Panc1 (cell line): ENCODE measurements around the gene ARHGAP20. TPM values are rescaled to one million over a fixed set of nuclear protein-coding genes. Genes with fewer than 3 reads are reported as not detected.

Source experiments
- ATAC-seq: fragments of 200-7000 bp; cut with Tn5 transposase; 2 replicates; pipeline ENCODE4 v1.9.1; 2020; ENCODE audit warnings: mild to moderate bottlenecking, moderate library complexity
- BruUV-seq: library from RNA; stranded (reverse); fragments of 400-500 nt; replicated peaks from 2 replicates; lab custom pipeline; 2021; lab: Mats Ljungman, UMichigan
- CTCF ChIA-PET: fragments of 300-600 bp; sonication (Branson Sonifier 250); formaldehyde crosslinking; loops from one replicate; lab custom pipeline; 2022; ENCODE audit warnings: antibody characterized with exemption; lab: Charles Lee
- POLR2A ChIA-PET: fragments of 300-600 bp; sonication (Branson Sonifier 250); formaldehyde crosslinking; loops from one replicate; lab custom pipeline; 2022; ENCODE audit warnings: antibody characterized with exemption; lab: Charles Lee
- DNase-seq: peaks from one replicate; pipeline ENCODE4 v3.0.0-alpha.2; 2010; ENCODE audit warnings: low read depth, low spot score
- H3K27ac ChIP-seq: 2 replicates; pipeline ENCODE4 v1.5.1; 2011; ENCODE audit warnings: mild to moderate bottlenecking, low read length, inconsistent platforms
- H3K27me3 ChIP-seq: fragments of 200-500 bp; sonication (Bioruptor generic); 2 replicates; pipeline ENCODE4 v1.6.0; 2014; ENCODE audit warnings: low read length, inconsistent platforms; ENCODE audit not compliant: control insufficient read depth, insufficient read depth
- H3K36me3 ChIP-seq: fragments of 200-500 bp; sonication (Bioruptor generic); 2 replicates; pipeline ENCODE4 v1.5.1; 2014; ENCODE audit warnings: inconsistent platforms, mild to moderate bottlenecking, low read length, moderate library complexity; ENCODE audit not compliant: control insufficient read depth, insufficient read depth
- H3K4me1 ChIP-seq: 2 replicates; pipeline ENCODE4 v1.5.1; 2011; ENCODE audit warnings: inconsistent platforms, mild to moderate bottlenecking, low read length, moderate library complexity; ENCODE audit not compliant: control insufficient read depth, insufficient read depth
- H3K4me3 ChIP-seq, 2 experiments: 2 replicates each; pipeline ENCODE4 v1.5.1; 2011 to 2012; ENCODE audit warnings: low read depth in 2 of 2, low read length in 2 of 2, mild to moderate bottlenecking in 2 of 2, inconsistent platforms in 1 of 2, moderate library complexity in 1 of 2
- H3K9me3 ChIP-seq: fragments of 200-500 bp; sonication (Bioruptor generic); 2 replicates; pipeline ENCODE4 v1.5.1; 2014; ENCODE audit warnings: low read depth, mild to moderate bottlenecking, inconsistent platforms, low read length, moderate library complexity; ENCODE audit not compliant: control insufficient read depth, insufficient read depth
- CTCF ChIP-seq: fragments of 450-650 bp; IDR thresholded peaks from 2 replicates; pipeline ENCODE4 v1.5.1; 2017; ENCODE audit warnings: mild to moderate bottlenecking
- POLR2AphosphoS5 ChIP-seq: IDR thresholded peaks from 2 replicates; pipeline ENCODE4 v1.6.1; 2012; ENCODE audit warnings: mild to moderate bottlenecking, low read depth, low read length, moderate library complexity
- REST ChIP-seq, 2 experiments: IDR thresholded peaks; 2 replicates each; pipeline ENCODE4 v1.6.1; 2011 to 2012; ENCODE audit warnings: low read depth in 2 of 2, control low read depth in 1 of 2, low read length in 1 of 2, mild to moderate bottlenecking in 1 of 2, moderate library complexity in 1 of 2; ENCODE audit not compliant: insufficient read depth in 1 of 2
- SIN3A ChIP-seq: IDR thresholded peaks from 2 replicates; pipeline ENCODE4 v1.6.1; 2012; ENCODE audit warnings: low read depth, mild to moderate bottlenecking, low read length, moderate library complexity, borderline replicate concordance; ENCODE audit not compliant: insufficient read depth
- TCF7L2 ChIP-seq: IDR thresholded peaks from 2 replicates; pipeline ENCODE4 v1.6.1; 2011; ENCODE audit warnings: mild to moderate bottlenecking, low read depth, low read length, inconsistent platforms
- in situ Hi-C: cut with HindIII; loops from 2 replicates; pipeline ENCODE4 v1.10.0; 2016; ENCODE audit warnings: low sequenced_read_pairs, low pct_unique_long_range_greater_than_20kb
- intact Hi-C: fragments of 100-400 bp; cut with micrococcal nuclease; formaldehyde crosslinking; loops from one replicate; pipeline ENCODE4 v1.10.0; 2022; ENCODE audit not compliant: unreplicated experiment
- total RNA-seq: library from RNA; stranded (reverse); gene quantifications from one replicate; pipeline ENCODE4 v1.2.1, GENCODE V29; 2021; ENCODE audit not compliant: unreplicated experiment

Gene ARHGAP20
- total RNA-seq, 1 experiment from 2014 or later = 0.05 TPM

DNA sequence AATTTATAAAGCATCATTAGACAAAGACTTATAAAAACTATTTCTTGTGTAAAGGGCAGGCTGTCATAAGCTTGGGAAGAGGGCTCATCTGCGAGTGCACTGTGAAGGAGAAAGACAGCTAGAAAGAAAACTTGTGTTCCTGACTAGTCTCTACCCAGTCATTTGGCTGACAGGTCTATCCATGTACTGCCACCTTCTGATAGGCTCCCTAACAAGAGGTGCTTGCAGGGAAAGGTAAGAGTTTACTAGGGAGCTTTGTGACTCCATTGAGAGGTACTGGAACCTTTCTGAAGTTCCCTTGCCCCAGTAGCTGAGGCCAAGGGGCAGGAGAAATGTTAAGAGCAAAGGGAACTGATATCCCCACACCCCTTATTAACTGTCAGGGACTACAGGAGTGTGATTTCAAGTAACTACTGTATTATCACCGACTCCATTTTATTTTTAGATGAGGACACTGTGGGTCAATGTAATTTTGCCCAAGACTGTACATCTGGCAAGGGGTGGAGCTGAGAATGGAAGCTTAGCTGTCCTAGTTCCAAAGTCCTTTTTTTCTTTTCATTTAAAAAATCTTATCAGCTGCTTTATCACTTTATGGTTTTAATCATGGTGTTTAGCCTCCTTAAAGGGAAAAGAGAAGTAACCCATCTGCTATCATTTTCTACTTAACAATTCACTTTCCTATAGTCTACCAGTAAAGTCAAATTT, 129.4 kb downstream of the ARHGAP20 start:
- POLR2A ChIA-PET = no interaction called here
- no peak for DNase-seq
- Histone ChIP-seq H3K9me3 (no peaks in the 10 kb centered on the region), H3K36me3 (no peaks in the 10 kb centered on the region), H3K4me1 (no peaks in the 10 kb centered on the region), H3K27me3 (peaks cover 18% of the 10 kb centered on the region), H3K4me3 (no peak overlapping the region), H3K27ac (no peak overlapping the region)
- in situ Hi-C loops = no loop called here
- CTCF ChIA-PET = no interaction called here
- no TSS peak for BruUV-seq
- ATAC-seq = no peak
- intact Hi-C loops = no loop called here
- TF ChIP-seq REST (IDR thresholded peaks at IDR 0.05; ENCODE audit: insufficient read depth in 1 of 2, low read depth in 2 of 2, low read length in 1 of 2) (no peak), CTCF (no peak), SIN3A (no peak), TCF7L2 (no peak), POLR2AphosphoS5 (no peak)

GRCh38 chr11:110580571-110580970, 131.7 kb downstream of the ARHGAP20 start:
- POLR2A ChIA-PET = no interaction called here
- BruUV-seq = no TSS peak
- H3K36me3 ChIP-seq = no peaks in the 10 kb centered on the region
- no peak overlapping the region for H3K4me3 ChIP-seq
- no peak for DNase-seq
- H3K27me3 ChIP-seq = peaks cover 16% of the 10 kb centered on the region
- no peak for ATAC-seq
- TF ChIP-seq SIN3A = no peak
- CTCF ChIA-PET = no interaction called here
- intact Hi-C loops = no loop called here
- H3K27ac ChIP-seq = no peak overlapping the region
- in situ Hi-C loops = no loop called here
- no peaks in the 10 kb centered on the region for H3K9me3 ChIP-seq
- no peaks in the 10 kb centered on the region for H3K4me1 ChIP-seq

DNA sequence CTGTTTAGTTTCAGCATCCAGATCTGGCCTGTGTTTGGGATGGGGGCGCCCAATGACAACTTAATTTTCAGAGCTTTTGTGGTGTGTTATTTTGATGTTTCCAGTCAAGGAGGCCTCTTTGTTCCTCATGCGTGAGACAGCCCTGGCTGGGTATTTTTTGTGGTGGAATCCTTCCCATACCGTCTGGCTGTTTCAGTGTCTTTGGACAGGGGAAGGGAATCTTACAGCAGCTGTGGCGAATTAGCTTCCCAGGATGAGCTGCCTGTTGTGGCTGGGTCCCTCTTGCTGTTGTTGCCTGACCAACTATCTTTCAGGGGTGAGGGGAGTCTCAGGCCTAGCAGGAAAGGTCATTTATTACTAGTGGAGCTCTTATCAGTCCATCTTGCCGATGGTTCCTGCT, 138.8 kb downstream of the ARHGAP20 start:
- BruUV-seq = no TSS peak
- intact Hi-C loops (no loop called here), in situ Hi-C loops (no loop called here)
- no peaks in the 10 kb centered on the region for H3K9me3 ChIP-seq
- no peaks in the 10 kb centered on the region for H3K4me1 ChIP-seq
- no peak overlapping the region for H3K4me3 ChIP-seq
- no peak overlapping the region for H3K27ac ChIP-seq
- POLR2A ChIA-PET = no interaction called here
- H3K36me3 ChIP-seq = no peaks in the 10 kb centered on the region
- ATAC-seq = no peak
- no peak for DNase-seq
- no peak for TF ChIP-seq POLR2AphosphoS5
- CTCF ChIA-PET = no interaction called here
- peaks cover 8% of the 10 kb centered on the region; the same call in 1 of the 2 replicates for H3K27me3 ChIP-seq
